NCI-H1436 treated with DMSO at 0.1 percent for 48 hours (cell line): ENCODE results near the gene TTC31.
A peak's percentile ranks its signal among the peaks of the same experiment; 100 is the strongest.
"Not testable (repeated sequence)": the region's sequence is repeated elsewhere in the genome, so short reads cannot be mapped to it uniquely, and the experiment has no call there.

ENCODE experiments used
- DNase-seq: peaks from one replicate; lab custom pipeline; 2025; lab: John Stamatoyannopoulos, UW

Gene TTC31

DNA sequence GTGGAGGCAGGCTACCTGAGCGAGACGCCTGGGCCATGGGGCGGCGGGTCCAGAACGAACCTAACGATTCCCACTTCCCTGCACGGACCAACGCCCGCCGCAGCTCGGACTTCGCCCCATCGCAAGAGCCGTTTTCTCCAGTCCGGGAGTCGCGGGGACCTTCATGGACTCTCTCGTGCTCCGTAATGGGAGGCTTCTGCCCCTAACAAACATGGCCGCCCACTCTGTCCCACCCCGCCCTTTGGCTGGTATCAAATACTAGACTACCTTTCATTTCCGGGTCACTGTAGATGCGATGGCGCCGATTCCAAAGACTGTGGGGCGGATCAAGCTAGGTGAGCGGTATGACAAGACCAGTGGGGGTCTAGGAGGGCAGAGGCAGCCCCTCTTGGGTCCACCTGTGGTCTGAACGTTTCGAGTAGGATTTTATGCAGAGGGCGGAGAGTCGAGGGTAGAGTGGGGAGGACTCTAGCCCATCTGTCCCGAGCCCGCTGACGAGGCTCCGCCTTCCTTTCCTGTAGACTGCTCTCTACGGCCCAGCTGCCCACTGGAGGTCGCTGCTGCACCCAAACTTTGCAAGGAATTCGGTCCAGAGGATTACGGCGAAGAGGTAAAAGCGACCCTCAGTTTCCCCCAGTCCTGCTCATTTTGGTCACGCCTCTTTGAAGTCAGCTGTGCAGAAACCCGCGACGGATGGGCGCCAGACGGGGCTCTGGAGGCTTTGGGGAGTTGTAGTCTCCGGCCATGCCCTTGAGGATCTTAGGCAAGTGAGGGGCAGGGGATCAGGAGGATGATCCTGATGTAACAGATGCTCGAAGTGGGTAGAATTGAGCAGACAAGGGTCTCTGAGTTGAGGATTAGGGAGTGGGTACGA, at the start of gene TTC31, which contains the start of gene CCDC142:
Gene TTC31 (plus strand): TSS at position 281 of the 874 bp plus-strand sequence. CDS start 15 bp downstream, at position 296.
Gene CCDC142 (minus strand): TSS at position 198 of the 874 bp plus-strand sequence. CDS start 161 bp downstream, at position 37.
- DNase-seq: peak; percentile 89

DNA sequence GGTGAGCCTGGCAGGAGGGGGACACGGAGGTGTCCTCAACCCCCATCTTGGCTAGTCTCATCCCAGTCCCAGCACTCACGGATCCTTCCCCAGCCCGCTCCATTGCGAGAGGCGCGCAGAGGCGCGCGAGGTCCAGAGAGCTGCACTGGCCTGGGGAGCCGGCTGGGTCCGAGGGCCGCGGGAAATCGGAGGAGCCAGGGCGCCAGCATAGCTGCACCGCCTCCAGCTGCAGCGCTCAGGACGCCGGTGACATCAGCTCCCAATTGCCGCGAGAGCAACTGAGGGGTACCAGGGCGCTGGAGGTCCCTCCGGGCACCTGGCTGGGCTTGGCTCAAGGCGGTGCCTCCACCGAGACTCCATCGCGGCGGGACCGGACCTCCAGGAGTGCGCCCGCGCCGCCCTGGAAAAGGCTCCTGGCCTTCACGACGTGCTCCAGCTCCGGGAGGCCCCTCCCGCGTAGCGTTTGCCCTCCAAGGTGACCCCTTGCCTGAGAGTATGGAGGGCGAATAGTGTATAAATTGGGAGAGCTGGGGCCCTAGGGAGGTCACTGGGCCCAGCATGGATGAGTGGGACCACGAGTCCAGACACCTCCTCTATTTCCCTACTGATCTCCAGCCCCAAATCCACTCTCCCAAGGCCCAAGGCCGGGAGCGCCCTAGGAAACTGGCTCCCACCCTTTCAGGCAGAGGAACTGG, 46.6 kb upstream of the TTC31 start:
- DNase-seq: no peak

- no peak for DNase-seq
Measured at GRCh38 chr2:74436848-74437695, 45.8 kb upstream of the TTC31 start.

DNA sequence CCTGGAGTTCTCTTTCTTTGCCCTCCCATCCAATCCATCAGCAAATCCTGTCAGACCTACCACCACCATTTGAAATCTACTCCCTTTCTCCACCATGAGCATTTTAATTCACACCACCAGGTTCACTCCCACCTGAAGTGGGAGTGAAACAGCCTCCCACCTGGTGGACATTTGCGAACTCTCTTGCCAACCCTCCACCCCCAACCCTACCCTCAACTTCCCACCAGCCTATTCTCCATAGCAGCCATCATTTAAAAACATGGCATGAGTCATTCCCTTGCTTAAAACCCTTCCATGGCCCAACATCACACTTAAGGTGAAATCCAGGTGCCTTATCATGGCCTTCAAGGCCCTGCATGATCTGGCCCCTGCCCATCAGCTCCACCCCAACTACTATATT, 44.6 kb upstream of the TTC31 start:
- no peak for DNase-seq

GRCh38 chr2:74439373-74439772, 43.5 kb upstream of the TTC31 start:
- DNase-seq: no peak

DNA sequence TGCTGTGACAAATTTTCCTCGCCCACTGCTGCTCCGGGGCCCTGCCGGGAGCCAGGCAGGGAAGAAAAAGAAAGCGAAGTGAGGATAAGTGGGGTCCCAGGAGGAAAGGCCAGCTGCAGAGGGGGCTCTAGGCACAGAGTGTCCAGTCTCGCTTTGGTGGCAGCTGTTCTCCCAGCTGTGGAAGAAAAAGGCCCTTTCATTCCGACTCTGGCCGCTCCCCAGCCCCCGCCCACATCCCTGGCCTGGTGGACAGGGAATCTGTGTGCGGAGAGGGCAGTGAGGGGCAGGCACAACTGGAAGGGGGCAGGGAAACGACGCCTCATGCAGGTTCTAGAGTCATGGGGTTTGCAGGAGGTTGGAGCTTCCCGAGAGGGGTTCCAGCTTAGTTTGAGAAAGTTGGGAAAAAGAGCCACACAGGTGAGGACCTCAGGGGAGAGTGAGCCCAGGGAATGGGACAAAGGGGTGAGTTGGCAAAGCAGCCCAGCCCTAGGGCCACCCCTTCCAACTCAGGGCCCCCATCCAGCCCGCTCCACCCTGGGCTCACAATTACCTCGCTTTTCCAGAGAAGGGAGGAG, 43.0 kb upstream of the TTC31 start:
- no peak for DNase-seq

GRCh38 chr2:74440378-74441169, 42.3 kb upstream of the TTC31 start:
- DNase-seq: no peak

DNA sequence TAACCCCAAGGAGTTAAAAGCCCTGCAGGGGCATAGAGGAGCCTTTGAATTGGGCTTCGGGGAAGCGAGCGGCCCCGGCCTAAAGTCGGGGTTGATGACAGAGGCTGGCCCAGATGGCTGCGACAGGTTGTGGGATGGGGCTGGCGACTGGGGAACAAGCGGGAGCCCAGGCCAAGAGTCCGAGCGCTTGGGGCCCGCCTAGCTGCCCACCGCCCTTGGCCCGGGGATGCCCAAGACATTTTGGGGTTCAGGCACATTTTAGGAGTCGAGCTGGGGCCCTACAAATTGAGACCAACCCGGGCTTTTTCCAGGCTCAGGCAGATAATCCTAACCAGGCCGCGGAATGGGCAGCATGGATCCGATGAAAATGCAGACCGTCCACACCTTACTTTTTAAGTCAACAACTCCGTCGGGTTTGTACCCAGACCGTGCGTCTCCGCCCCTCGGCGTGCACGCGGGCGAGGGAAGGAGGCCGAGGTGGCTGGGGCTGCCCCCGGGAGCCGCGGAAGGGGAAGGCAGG, 41.7 kb upstream of the TTC31 start:
- DNase-seq: no peak

GRCh38 chr2:74441690-74442482, 41.0 kb upstream of the TTC31 start, which contains the start of gene RTKN:
Gene RTKN (minus strand): TSS chr2:74441937. CDS start chr2:74441816, 121 bp downstream.
- DNase-seq: no peak

DNA sequence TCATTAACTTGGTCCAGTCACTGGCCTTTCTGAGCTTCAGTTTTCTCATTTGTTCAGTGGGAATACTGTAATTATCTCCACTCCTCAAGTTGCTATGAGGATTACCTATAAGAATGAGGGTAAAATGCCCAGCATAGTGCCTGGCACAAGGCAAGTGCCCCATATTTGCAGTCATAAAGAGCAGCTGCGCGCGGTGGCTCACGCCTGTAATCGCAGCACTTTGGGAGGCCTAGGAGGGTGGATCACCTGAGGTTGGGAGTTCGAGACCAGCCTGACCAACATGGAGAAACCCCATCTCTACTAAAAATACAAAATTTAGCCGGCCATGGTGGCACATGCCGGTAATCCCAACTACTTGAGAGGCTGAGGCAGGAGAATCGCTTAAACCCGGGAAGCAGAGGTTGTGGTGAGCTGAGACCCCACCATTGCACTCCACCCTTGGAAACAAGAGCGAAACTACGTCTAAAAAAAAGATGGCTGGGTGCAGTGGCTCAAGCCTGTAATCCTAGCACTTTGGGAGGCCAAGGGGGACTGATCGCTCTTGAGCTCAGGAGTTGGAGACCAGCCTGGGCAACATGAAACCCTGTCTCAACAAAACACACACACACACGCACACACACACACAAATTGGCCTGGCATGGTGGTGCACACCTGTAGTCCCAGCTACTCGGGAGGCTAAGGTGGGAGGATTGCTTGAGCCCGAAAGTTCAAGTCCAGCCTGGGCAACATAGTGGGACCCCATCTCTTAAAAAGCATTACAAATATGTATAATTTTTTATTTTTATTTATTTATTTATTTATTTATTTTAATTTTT, 40.2 kb upstream of the TTC31 start:
- DNase-seq: not testable (repeated sequence)

- no peak for DNase-seq
Measured at GRCh38 chr2:74444498-74445318, 38.2 kb upstream of the TTC31 start.

DNA sequence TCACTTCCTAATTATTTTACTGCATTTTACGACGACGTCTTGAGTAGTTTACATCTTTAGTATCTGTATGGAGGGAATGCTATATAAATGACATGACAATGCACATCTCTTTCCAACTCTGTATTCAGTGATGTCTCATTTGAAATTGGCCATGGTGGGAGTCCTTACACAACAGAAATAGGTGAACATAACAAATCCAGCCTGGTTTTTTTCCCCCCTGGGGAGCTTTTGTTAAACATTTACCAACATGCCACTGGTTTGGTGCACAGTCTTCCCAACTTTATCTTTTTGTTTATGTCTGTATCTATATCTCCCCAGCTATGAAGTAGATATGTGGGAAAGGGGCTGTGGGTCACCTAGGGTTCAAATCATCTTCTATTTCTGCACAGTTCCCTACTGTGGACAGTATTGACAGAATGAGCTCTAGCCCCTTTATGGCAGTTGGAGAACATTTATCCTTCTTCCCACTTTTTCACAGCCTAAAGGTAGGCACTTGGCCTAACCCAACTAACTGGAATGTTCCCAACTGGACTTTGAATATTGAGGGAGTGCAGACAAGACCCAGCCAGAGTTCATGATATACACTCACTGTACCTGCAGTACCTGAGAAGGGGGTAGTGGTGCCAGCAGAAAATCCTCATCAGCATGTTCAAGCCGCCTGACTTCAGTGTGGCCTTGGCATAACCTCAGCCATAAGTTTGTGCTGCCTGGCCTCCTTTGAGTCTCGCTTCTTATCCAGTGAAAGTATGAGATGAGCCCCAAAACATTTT, 35.5 kb upstream of the TTC31 start:
- DNase-seq: no peak

GRCh38 chr2:74448771-74449170, 34.1 kb upstream of the TTC31 start:
- no peak for DNase-seq

DNA sequence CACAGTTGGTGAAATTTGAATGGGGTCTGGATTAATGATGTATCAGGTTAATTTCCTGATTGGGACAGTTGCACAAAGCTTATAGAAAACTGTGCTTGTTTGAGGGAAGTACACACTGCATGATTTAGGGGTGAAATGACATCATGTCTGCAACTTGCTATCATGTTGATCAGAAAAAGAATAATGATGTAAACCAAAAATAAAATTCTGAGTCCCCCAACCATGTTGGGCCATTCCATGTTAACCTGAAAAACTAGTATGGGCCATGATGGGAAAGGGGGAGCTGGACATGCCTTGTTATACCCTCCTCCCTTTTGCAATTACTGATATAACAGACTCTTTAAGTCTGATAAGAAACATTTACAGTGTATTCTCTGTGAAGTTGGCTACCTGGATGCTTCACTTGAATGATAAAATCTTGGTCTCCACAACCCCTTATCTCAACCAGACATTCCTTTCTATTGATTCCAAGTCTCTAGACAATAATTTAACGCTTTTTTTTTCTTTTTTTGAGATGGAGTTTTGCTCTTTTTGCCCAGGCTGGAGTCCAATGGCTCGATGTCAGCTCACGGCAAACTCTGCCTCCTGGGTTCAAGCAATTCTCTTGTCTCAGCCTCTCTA, 32.2 kb upstream of the TTC31 start:
- no peak for DNase-seq

DNA sequence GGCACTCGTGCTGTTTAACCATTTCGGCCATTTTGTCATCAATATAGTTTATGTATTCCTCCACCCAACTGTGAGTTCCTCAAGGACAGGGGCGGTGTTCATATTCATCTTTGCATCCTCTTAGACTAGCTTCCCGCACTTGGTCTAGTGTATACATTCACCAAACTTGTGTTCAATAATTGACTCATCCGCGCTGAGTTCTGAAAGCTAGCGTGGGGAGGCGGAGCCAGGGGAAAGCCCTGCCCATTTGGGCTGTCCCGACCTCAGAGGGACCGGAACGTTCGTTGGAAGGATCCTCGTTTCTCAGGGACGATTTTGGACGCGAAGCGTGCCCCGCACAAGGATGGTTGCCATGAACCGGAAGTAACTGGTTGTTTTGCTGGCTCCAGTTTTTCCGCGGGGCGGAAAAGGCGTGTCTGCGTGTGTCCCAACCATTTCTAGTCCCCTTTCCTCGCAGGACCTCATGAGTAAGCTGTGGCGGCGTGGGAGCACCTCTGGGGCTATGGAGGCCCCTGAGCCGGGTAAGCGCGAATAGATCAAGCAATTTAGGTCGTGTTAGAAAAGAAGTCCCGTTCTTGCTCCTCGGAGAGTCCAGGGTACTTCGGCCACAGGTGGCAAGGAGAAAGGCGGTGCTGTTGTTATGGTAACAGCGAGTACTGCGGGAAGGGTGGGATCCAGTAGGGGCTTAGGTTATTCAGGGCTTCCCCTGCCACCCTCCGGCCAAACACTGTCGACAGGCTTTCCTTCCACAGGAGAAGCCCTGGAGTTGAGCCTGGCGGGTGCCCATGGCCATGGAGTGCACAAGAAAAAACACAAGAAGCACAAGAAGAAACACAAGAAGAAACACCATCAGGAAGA, 28.0 kb upstream of the TTC31 start, which contains the start of gene INO80B:
Gene INO80B (plus strand): TSS at position 434 of the 858 bp plus-strand sequence. CDS start 30 bp downstream, at position 464.
- DNase-seq: peak; percentile 81

- DNase-seq: no peak
Measured at GRCh38 chr2:74457129-74457548, 25.7 kb upstream of the TTC31 start.
